Pancreas (tissue), 10 donors: ENCODE data around the gene ACOT7. TPM values are rescaled to one million over a fixed set of nuclear protein-coding genes. Genes with fewer than 3 reads are reported as not detected.

Experiments
- ATAC-seq, 4 donors: fragments of 200-7000 bp; cut with Tn5 transposase; one replicate each; pipeline versions ENCODE4 v1.8.0 to v1.9.1; 2020; ENCODE audit warnings: mild to moderate bottlenecking in 4 of 4, moderate library complexity in 4 of 4
- DNase-seq, 6 donors: peaks; one replicate each; pipeline ENCODE4 v3.0.0-alpha.2; 2020
- FAIRE-seq: peaks from 2 replicates; lab custom pipeline; 2012; peaks lifted over from hg19 to GRCh38; lab: Jason Lieb, UNC
- H3K27ac ChIP-seq, 4 donors: fragments of 200-600 bp; sonication (generic); 1 replicate in 3 of 4; 2 replicates in 1 of 4; pipeline versions ENCODE4 v1.5.0 to v1.8.0; 2020
- H3K27me3 ChIP-seq, 4 donors: fragments of 200-600 bp; one replicate each; pipeline ENCODE4 v1.8.0; 2021
- H3K36me3 ChIP-seq, 3 donors: fragments of 200-600 bp; sonication (generic) in 1 of 3; one replicate each; pipeline versions ENCODE4 v1.5.0 to v1.8.0; 2020 to 2021
- H3K4me1 ChIP-seq, 3 donors: fragments of 200-600 bp; one replicate each; pipeline ENCODE4 v1.8.0; 2021
- H3K4me3 ChIP-seq, 4 donors: fragments of 200-600 bp; sonication (generic) in 2 of 4; one replicate each; pipeline versions ENCODE4 v1.5.0 to v1.8.0; 2020 to 2021
- H3K9me3 ChIP-seq, 4 donors: fragments of 200-600 bp; one replicate each; pipeline ENCODE4 v1.8.0; 2021
- WGBS, 2 donors: extraction: QIAGEN DNeasy Blood & Tissue Kit; methylation state at CpG; one replicate each; pipeline ENCODE4 v1.1.7; 2013; 5-methylcytosine and 5-hydroxymethylcytosine counted together
- intact Hi-C, 3 donors: fragments of 100-400 bp; cut with DNase I; formaldehyde crosslinking; loops; one replicate each; pipeline versions ENCODE4 v1.11.1 to v1.14.2; 2022
- polyA plus RNA-seq, 2 donors: library from polyadenylated mRNA; stranded (reverse); fragments of 200-250 nt; gene quantifications; one replicate each; pipeline ENCODE4 v1.2.3, GENCODE V29; 2013
- total RNA-seq, 6 donors: library from RNA; stranded (reverse); fragmentation: NEBNext Ultra II Directional in 4 of 6; extraction: Animal tissue kit (Norgen Biotek cat#: 25700) in 4 of 6; gene quantifications; one replicate each; pipeline versions ENCODE4 v1.2.1 to v1.2.4, GENCODE V29; 2021 to 2023
- TF ChIP-seq, protein P1 (sequence below), 4 donors: fragments of 200-600 bp; sonication (generic) in 3 of 4; IDR thresholded peaks; one replicate each; pipeline versions ENCODE4 v1.5.0 to v1.8.0; 2021; ENCODE audit warnings: antibody characterized with exemption in 4 of 4
- donor health status: healthy with polysubstance abuse.
- donor health status: DM: no; HTN: no; CAD: no; lungs with moderate emphysema.
- donor health status: DM: no; HTN: no; CAD: no.
- donor health status: control.
- donor health status: control.
- donor health status: Bipolar disorder and iron deficiency.
- donor health status: DM: yes; HTN: yes; CAD: no.
- donor health status: DM: no; HTN: no; CAD: no.
- donor health status: DM: no; HTN: no; CAD: no.
- donor health status: DM: yes; HTN: yes; CAD: no.

ACOT7 gene
- total and polyA plus RNA-seq, 8 donors = 3.1 to 7.6 (median 5.2) TPM

DNA sequence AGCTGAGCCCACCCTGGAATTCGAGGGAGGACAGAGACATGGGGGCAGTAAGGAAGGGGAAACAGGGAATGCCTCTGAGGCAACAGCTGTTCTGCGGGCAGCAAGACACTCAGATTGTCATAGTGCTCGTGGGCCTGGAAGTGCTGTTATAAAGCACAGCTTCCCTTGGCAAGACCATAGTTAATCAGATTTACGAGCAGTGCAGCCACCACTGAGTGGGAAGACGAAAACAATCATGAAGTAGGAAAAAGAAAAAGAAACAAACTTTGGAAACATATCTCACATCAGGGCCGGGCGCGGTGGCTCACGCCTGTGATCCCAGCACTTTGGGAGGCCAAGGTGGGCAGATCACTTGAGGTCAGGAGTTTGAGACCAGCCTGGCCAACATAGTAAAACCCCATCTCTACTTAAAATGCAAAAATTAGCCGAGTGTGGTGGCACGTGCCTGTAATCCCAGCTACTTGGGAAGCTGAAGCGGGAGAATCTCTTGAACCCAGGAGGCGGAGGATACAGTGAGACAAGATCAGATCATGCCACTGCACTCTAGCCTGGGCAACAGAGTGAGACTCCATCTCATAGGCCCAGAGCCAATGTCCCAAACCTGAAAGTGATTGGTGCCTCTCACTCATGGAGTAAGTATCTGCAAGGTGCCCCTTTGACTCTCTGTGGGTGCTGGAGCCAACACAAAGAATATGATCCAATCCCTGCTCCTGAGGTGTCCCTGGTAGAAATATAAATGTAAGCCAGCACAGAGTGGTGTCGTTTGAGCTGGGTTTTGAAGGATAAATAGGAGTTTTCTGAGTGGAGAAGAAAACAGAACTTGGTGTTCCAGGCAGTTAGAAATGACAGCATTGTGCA, 77.1 kb downstream of the ACOT7 start:
- Histone ChIP-seq H3K27me3 (no peaks in the 10 kb centered on the region), H3K4me1 (no peaks in the 10 kb centered on the region), H3K9me3 (no peaks in the 10 kb centered on the region), H3K4me3 (no peak overlapping the region), H3K27ac (no peak overlapping the region), H3K36me3 (no peaks in the 10 kb centered on the region)
- DNase-seq (no peak), FAIRE-seq (no peak), ATAC-seq (no peak)
- WGBS, 2 donors = 91% methylated on average over 14 of the region's 14 CpGs
- intact Hi-C loops = no loop called here
- TF ChIP-seq, protein P1, sequence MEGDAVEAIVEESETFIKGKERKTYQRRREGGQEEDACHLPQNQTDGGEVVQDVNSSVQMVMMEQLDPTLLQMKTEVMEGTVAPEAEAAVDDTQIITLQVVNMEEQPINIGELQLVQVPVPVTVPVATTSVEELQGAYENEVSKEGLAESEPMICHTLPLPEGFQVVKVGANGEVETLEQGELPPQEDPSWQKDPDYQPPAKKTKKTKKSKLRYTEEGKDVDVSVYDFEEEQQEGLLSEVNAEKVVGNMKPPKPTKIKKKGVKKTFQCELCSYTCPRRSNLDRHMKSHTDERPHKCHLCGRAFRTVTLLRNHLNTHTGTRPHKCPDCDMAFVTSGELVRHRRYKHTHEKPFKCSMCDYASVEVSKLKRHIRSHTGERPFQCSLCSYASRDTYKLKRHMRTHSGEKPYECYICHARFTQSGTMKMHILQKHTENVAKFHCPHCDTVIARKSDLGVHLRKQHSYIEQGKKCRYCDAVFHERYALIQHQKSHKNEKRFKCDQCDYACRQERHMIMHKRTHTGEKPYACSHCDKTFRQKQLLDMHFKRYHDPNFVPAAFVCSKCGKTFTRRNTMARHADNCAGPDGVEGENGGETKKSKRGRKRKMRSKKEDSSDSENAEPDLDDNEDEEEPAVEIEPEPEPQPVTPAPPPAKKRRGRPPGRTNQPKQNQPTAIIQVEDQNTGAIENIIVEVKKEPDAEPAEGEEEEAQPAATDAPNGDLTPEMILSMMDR (IDR thresholded peaks at IDR 0.05) = no peak

DNA sequence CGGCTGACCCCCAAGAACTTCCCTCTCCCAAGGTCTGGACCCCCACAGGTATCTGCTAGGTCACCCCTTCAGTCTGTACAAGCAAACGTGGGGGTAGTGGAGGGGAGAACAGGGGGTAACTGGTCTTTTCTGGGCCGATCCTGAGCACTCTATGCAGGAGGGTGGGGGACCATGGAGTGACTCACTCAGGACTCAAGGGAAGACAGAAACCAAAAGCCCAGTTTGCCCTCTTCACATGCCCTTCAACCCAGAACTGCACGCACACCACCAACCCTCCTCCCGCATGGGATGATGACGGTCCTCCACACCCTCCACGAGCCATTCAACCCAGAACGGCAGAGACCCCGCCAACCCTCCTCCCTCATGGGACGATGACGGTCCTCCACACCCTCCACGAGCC, 79.1 kb downstream of the ACOT7 start:
- TF ChIP-seq, protein P1 (IDR thresholded peaks at IDR 0.05) = no peak
- no peaks in the 10 kb centered on the region for H3K9me3 ChIP-seq
- no peak overlapping the region for H3K4me3 ChIP-seq
- DNase-seq = no peak
- H3K27ac ChIP-seq = no peak overlapping the region
- no peaks in the 10 kb centered on the region for H3K36me3 ChIP-seq
- 86 to 91% methylated on average over 12 of the region's 12 CpGs for WGBS, 2 donors
- H3K27me3 ChIP-seq = no peaks in the 10 kb centered on the region
- FAIRE-seq = no peak
- H3K4me1 ChIP-seq = no peaks in the 10 kb centered on the region
- no peak for ATAC-seq
- intact Hi-C loops = no loop called here

DNA sequence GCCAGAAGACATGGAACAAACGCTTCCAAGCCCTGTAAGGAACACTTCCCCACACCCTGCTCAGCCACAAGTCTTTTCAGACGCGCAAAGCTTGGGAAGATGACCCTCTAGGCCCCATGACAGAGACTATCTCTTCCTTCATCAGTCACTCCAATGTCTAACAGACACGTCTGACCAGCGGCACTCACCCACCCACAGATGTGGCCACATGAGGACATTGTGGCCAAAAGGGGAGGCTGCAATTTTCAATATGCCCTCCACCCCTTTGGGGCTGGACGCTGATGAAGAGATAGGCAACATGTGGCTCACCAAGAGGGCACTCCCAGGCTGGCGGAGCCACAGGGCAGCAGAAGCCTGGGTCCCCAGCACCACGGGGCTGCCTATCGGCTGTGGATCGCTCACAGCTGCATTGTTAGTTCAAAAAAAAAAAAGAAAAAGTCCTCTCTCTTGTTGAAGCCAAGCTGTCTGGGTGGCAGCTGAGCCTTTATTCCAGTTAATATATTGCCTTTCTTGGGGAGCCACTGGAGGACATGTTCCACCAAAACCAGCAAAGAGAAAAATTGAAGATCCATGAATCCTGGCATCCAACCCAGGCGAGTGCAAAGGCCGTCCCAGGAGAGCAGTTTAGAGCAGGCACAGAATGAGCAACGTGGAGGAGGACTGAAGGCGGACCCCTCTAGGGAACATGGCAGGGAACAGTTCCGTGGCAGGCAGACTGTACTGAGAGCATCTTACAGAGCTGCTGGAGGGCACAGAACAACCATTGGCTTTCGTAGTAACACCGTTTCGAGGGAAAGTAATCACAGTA, 80.0 kb downstream of the ACOT7 start:
- H3K36me3 ChIP-seq = no peaks in the 10 kb centered on the region
- DNase-seq = no peak
- no peak overlapping the region for H3K27ac ChIP-seq
- no peaks in the 10 kb centered on the region for H3K27me3 ChIP-seq
- no peak overlapping the region for H3K4me3 ChIP-seq
- TF ChIP-seq, protein P1 (IDR thresholded peaks at IDR 0.05) = no peak
- H3K9me3 ChIP-seq = no peaks in the 10 kb centered on the region
- no peaks in the 10 kb centered on the region for H3K4me1 ChIP-seq
- no peak for FAIRE-seq
- ATAC-seq = no peak
- WGBS, 2 donors = 86 to 87% methylated on average over 18 of the region's 18 CpGs
- intact Hi-C loops = no loop called here

DNA sequence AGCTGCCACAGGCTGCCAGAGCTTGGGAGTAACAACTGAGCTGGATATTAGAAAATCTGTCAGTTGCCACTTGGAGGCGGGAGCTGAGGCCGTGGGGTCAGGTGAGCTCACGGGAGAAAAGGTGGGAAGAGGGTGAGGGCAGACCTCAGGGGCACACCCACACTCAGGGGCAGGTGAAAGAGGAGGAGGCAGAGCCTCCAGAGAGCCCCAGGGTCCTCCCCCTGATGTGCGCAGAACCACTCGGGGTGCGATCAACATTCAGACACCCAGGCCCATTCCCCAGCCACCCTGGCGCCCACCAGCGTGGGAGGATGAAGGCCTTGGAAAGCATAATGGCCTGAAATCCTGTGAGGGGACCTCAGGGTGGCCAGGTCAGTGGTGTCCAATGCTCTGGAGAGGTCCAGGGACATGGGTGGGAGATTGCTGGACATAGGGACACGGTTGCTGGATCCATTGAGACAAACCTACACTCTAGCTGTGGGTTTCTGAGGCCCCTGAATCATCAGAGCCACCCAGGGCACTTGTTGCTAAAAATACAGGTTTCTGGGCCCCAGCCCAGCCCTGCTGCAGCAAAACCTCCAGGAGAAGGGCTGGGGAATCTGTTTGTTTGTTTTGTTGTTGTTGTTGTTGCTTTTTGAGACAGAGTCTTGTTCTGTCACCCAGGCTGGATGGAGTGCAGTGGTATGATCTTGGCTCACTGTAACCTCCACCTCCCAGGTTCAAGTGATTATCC, 83.3 kb downstream of the ACOT7 start:
- TF ChIP-seq, protein P1 (IDR thresholded peaks at IDR 0.05) = no peak
- WGBS, 2 donors = 91 to 92% methylated on average over 9 of the region's 9 CpGs
- ATAC-seq (no peak), DNase-seq (no peak), FAIRE-seq (no peak)
- Histone ChIP-seq H3K4me1 (no peaks in the 10 kb centered on the region), H3K9me3 (no peaks in the 10 kb centered on the region), H3K27ac (no peak overlapping the region), H3K27me3 (no peaks in the 10 kb centered on the region), H3K4me3 (no peak overlapping the region), H3K36me3 (no peaks in the 10 kb centered on the region)
- intact Hi-C loops = no loop called here
